Endothelial cell of umbilical vein (primary cell): ENCODE data around the gene ZNF555. TPM values are rescaled to one million over a fixed set of nuclear protein-coding genes. Genes with fewer than 3 reads are reported as not detected.

Experiments used
- BruUV-seq: library from RNA; stranded (reverse); fragments of 400-500 nt; replicated peaks from 2 replicates; lab custom pipeline; 2021; lab: Mats Ljungman, UMichigan
- CTCF ChIA-PET: fragments of 300-600, 350-600 bp; sonication (Branson Sonifier 250); formaldehyde crosslinking; loops from one replicate; lab custom pipeline; 2021; ENCODE audit warnings: antibody characterized with exemption, inconsistent platforms; lab: Charles Lee
- POLR2A ChIA-PET: fragments of 300-600, 350-600 bp; sonication (Branson Sonifier 250); formaldehyde crosslinking; loops from one replicate; lab custom pipeline; 2021; ENCODE audit warnings: antibody characterized with exemption, inconsistent platforms; lab: Charles Lee
- DNase-seq: peaks from one replicate; pipeline ENCODE4 v3.0.0-alpha.2; 2011; ENCODE audit warnings: low read depth, low spot score
- FAIRE-seq: peaks from 2 replicates; lab custom pipeline; 2011; peaks lifted over from hg19 to GRCh38; lab: Jason Lieb, UNC
- H2AFZ ChIP-seq: 2 replicates; pipeline ENCODE4 v1.6.0; 2012; ENCODE audit warnings: low read depth, low read length, control low read depth, inconsistent platforms
- H3K27ac ChIP-seq: 2 replicates; pipeline ENCODE4 v1.5.1; 2011; ENCODE audit warnings: low read depth, mild to moderate bottlenecking, control low read depth, low read length, moderate library complexity; ENCODE audit not compliant: insufficient read depth
- H3K27me3 ChIP-seq, 2 experiments: 2 replicates each; pipeline versions ENCODE4 v1.6.0 to v1.6.1; 2011; ENCODE audit warnings: low read length in 2 of 2, mixed read lengths in 1 of 2; ENCODE audit not compliant: control insufficient read depth in 2 of 2, insufficient read depth in 2 of 2
- H3K36me3 ChIP-seq, 2 experiments: 2 replicates in 1 of 2; 3 replicates in 1 of 2; pipeline ENCODE4 v1.5.1; 2011; ENCODE audit warnings: low read length in 2 of 2, mild to moderate bottlenecking in 1 of 2, moderate library complexity in 1 of 2; ENCODE audit not compliant: control insufficient read depth in 2 of 2, insufficient read depth in 2 of 2; ENCODE audit errors: extremely low read depth in 1 of 2
- H3K4me1 ChIP-seq: 3 replicates; pipeline ENCODE4 v1.5.1; 2011; ENCODE audit warnings: mild to moderate bottlenecking, low read length; ENCODE audit not compliant: control insufficient read depth, insufficient read depth; ENCODE audit errors: extremely low read depth
- H3K4me2 ChIP-seq: 2 replicates; pipeline ENCODE4 v1.6.1; 2011; ENCODE audit warnings: low read length, control low read depth, mixed read lengths; ENCODE audit not compliant: insufficient read depth
- H3K4me3 ChIP-seq, 3 experiments: fragments of 200-600 bp in 1 of 3; sonication (generic), shearing (Covaris generic) in 1 of 3; replicated peaks in 1 of 3; 2 replicates each; pipeline ENCODE4 v1.5.1; 2011 to 2016; ENCODE audit warnings: control low read depth in 3 of 3, low read length in 3 of 3, mild to moderate bottlenecking in 2 of 3, inconsistent platforms in 1 of 3, low read depth in 1 of 3, moderate library complexity in 1 of 3; ENCODE audit not compliant: insufficient read depth in 1 of 3
- H3K79me2 ChIP-seq: 2 replicates; pipeline ENCODE4 v1.6.0; 2012; ENCODE audit warnings: low read length, inconsistent platforms; ENCODE audit not compliant: control insufficient read depth, insufficient read depth
- H3K9ac ChIP-seq: replicated peaks from 2 replicates; pipeline ENCODE3; 2011; ENCODE audit warnings: low read length, control low read depth; ENCODE audit not compliant: insufficient read depth; ENCODE audit errors: extremely low read depth
- H3K9me1 ChIP-seq: replicated peaks from 3 replicates; pipeline ENCODE4 v1.6.0; 2011; ENCODE audit warnings: mild to moderate bottlenecking, low read length; ENCODE audit not compliant: control insufficient read depth, insufficient read depth; ENCODE audit errors: extremely low read depth
- H3K9me3 ChIP-seq: replicated peaks from 2 replicates; pipeline ENCODE4 v1.5.1; 2012; ENCODE audit warnings: low read length, inconsistent platforms; ENCODE audit not compliant: control insufficient read depth, insufficient read depth
- H4K20me1 ChIP-seq: replicated peaks from 2 replicates; pipeline ENCODE3; 2011; ENCODE audit warnings: mild to moderate bottlenecking, low read length; ENCODE audit not compliant: control insufficient read depth, insufficient read depth; ENCODE audit errors: extremely low read depth
- FOS ChIP-seq: IDR thresholded peaks from 2 replicates; pipeline ENCODE4 v1.6.1; 2011; ENCODE audit warnings: mild to moderate bottlenecking, low read length, moderate library complexity, borderline replicate concordance; ENCODE audit not compliant: insufficient read depth
- GATA2 ChIP-seq: IDR thresholded peaks from 2 replicates; pipeline ENCODE4 v1.7.0; 2011; ENCODE audit warnings: low read depth, mild to moderate bottlenecking, moderate library complexity, mixed read lengths, low read length; ENCODE audit not compliant: insufficient read length, insufficient read depth
- JUN ChIP-seq: IDR thresholded peaks from 2 replicates; pipeline ENCODE4 v1.6.1; 2011; ENCODE audit warnings: borderline replicate concordance, low read depth; ENCODE audit not compliant: insufficient read length, insufficient read depth
- MYC ChIP-seq: IDR thresholded peaks from one replicate; pipeline ENCODE4 v1.6.1; 2011; ENCODE audit warnings: mild to moderate bottlenecking, low read depth, low read length
- POLR2A ChIP-seq: IDR thresholded peaks from 2 replicates; pipeline ENCODE4 v1.6.1; 2012; ENCODE audit warnings: low read depth, mild to moderate bottlenecking, control low read depth, low read length
- dilution Hi-C: fragments of 300-500 bp; cut with MboI; formaldehyde crosslinking; loops from one replicate; pipeline ENCODE4 v1.15.0; 2019; ENCODE audit warnings: low sequenced_read_pairs; ENCODE audit not compliant: extremely low pct_ligation_motif_present
- intact Hi-C: fragments of 100-400 bp; cut with micrococcal nuclease; formaldehyde crosslinking; loops from one replicate; pipeline ENCODE4 v1.10.0; 2022
- polyA plus RNA-seq, 4 experiments: library from polyadenylated mRNA; depleted of rRNA in 3 of 4; stranded (reverse) in 3 of 4; unstranded in 1 of 4; fragments of >200 nt; gene quantifications; 2 replicates each; pipeline versions ENCODE4 v1.2.1 to v1.2.3, GENCODE V29; 2011 to 2012; ENCODE audit warnings: missing spikeins in 1 of 4
- total RNA-seq: library from RNA; stranded (reverse); gene quantifications from 2 replicates; pipeline ENCODE4 v1.2.3, GENCODE V29; 2021

Gene ZNF555
- total and polyA plus RNA-seq, 2 donors (not counting 3 experiments of a cell fraction or from before 2014, with no cell fraction given) = 1.6 to 5.4 TPM

GRCh38 chr19:2850256-2850925 is 9.1 kb downstream of the ZNF555 start:
- CTCF ChIA-PET = interaction anchor here (1.1 kb wide), 1 partner anchor 9 kb away, joined by 4 read pairs; the partner anchor contains the start of gene ZNF555
- dilution Hi-C loops = no loop called here

GRCh38 chr19:2852598-2852997 is 11.3 kb downstream of the ZNF555 start:
- Histone ChIP-seq H3K4me3 (no peak overlapping the region), H3K9ac (no peak overlapping the region), H3K27me3 (no peaks in the 10 kb centered on the region), H3K79me2 (peaks cover 3% of the 10 kb centered on the region), H3K36me3 (peaks cover 18 to 21% of the 10 kb centered on the region in 2 experiments), H3K4me2 (no peak overlapping the region), H3K9me3 (peaks cover 23% of the 10 kb centered on the region), H2AFZ (no peak overlapping the region), H4K20me1 (no peaks in the 10 kb centered on the region), H3K4me1 (peaks cover 9% of the 10 kb centered on the region), H3K9me1 (no peaks in the 10 kb centered on the region), H3K27ac (no peak overlapping the region)
- ChIA-PET POLR2A (no interaction called here), CTCF (no interaction called here)
- dilution Hi-C loops = no loop called here
- FAIRE-seq = no peak
- no peak for DNase-seq
- no peak for TF ChIP-seq MYC
- TF ChIP-seq POLR2A = no peak
- TF ChIP-seq JUN = no peak
- BruUV-seq = no TSS peak
- intact Hi-C loops = no loop called here

More at GRCh38 chr19:2850256-2850925, 9.1 kb downstream of the ZNF555 start:
- Histone ChIP-seq H3K9me1 (no peaks in the 10 kb centered on the region), H3K79me2 (peaks cover 9% of the 10 kb centered on the region), H3K9ac (no peak overlapping the region), H3K9me3 (peaks cover 23% of the 10 kb centered on the region), H3K4me1 (peaks cover 9% of the 10 kb centered on the region), H3K27me3 (no peaks in the 10 kb centered on the region), H3K4me2 (peak overlapping the region; percentile 22), H3K36me3 (peaks cover 18 to 19% of the 10 kb centered on the region in 2 experiments), H4K20me1 (no peaks in the 10 kb centered on the region), H3K27ac (peak overlapping the region; percentile 32), H2AFZ (no peak overlapping the region), H3K4me3 (no peak overlapping the region)
- intact Hi-C loops = no loop called here
- TF ChIP-seq JUN (no peak), FOS (peak; percentile 52), GATA2 (no peak)
- POLR2A ChIA-PET = no interaction called here
- FAIRE-seq = peak; percentile 4
- no peak for DNase-seq
- BruUV-seq = no TSS peak
